HepG2 (cell line): ENCODE data around the gene UHMK1. TPM values are rescaled to one million over a fixed set of nuclear protein-coding genes. Genes with fewer than 3 reads are reported as not detected.
A peak's percentile ranks its signal among the peaks of the same experiment; 100 is the strongest.

Experiments
- DNMT1 ChIP-seq: sonication (generic); formaldehyde crosslinking; IDR thresholded peaks from 2 replicates; pipeline ENCODE4 v1.5.1; 2020; ENCODE audit warnings: mild to moderate bottlenecking, missing genetic modification reagents
- GATAD1 ChIP-seq: IDR thresholded peaks from 2 replicates; pipeline ENCODE4 v1.6.1; 2016; ENCODE audit warnings: missing genetic modification reagents, missing compliant biosample characterization
- HNF1B ChIP-seq: sonication (generic); formaldehyde crosslinking; IDR thresholded peaks from 2 replicates; pipeline ENCODE4 v1.5.1; 2020; ENCODE audit warnings: mild to moderate bottlenecking, moderate library complexity, missing genetic modification reagents
- KDM5B ChIP-seq: sonication (generic); formaldehyde crosslinking; IDR thresholded peaks from 2 replicates; pipeline ENCODE4 v1.4.0; 2020; ENCODE audit warnings: missing genetic modification reagents, mild to moderate bottlenecking, borderline replicate concordance
- KMT2B ChIP-seq: IDR thresholded peaks from 2 replicates; pipeline ENCODE4 v1.6.1; 2016; ENCODE audit warnings: missing genetic modification reagents, missing compliant biosample characterization
- MLX ChIP-seq: IDR thresholded peaks from 2 replicates; pipeline ENCODE4 v1.6.1; 2016
- NFYB ChIP-seq: sonication (generic); formaldehyde crosslinking; IDR thresholded peaks from 2 replicates; pipeline ENCODE4 v1.4.0; 2020; ENCODE audit warnings: missing genetic modification reagents
- NR0B2 ChIP-seq: sonication (generic); formaldehyde crosslinking; IDR thresholded peaks from 2 replicates; pipeline ENCODE4 v1.4.0; 2020; ENCODE audit warnings: mild to moderate bottlenecking, missing genetic modification reagents
- SP2 ChIP-seq: sonication (generic); formaldehyde crosslinking; IDR thresholded peaks from 2 replicates; pipeline ENCODE4 v1.5.1; 2020; ENCODE audit warnings: mild to moderate bottlenecking, missing genetic modification reagents
- THRA ChIP-seq: sonication (generic); formaldehyde crosslinking; IDR thresholded peaks from 2 replicates; pipeline ENCODE4 v1.4.0; 2020; ENCODE audit warnings: missing genetic modification reagents, borderline replicate concordance
- ZFP36L1 ChIP-seq: sonication (generic); formaldehyde crosslinking; IDR thresholded peaks from 2 replicates; pipeline ENCODE4 v1.8.0; 2022; ENCODE audit warnings: mild to moderate bottlenecking, missing genetic modification reagents, moderate library complexity
- ZNF225 ChIP-seq: sonication (generic); formaldehyde crosslinking; IDR thresholded peaks from 2 replicates; pipeline ENCODE4 v1.4.0; 2020; ENCODE audit warnings: mild to moderate bottlenecking, missing genetic modification reagents
- ZNF260 ChIP-seq: sonication (generic); formaldehyde crosslinking; IDR thresholded peaks from 2 replicates; pipeline ENCODE4 v1.4.0; 2020; ENCODE audit warnings: missing genetic modification reagents, low read depth, mild to moderate bottlenecking, borderline replicate concordance
- ZNF343 ChIP-seq: sonication (generic); formaldehyde crosslinking; IDR thresholded peaks from 2 replicates; pipeline ENCODE4 v1.4.0; 2020; ENCODE audit warnings: mild to moderate bottlenecking, missing genetic modification reagents
- ZNF644 ChIP-seq: IDR thresholded peaks from 2 replicates; pipeline ENCODE4 v1.6.1; 2016; ENCODE audit warnings: low read depth
- ZNF687 ChIP-seq: sonication (generic); formaldehyde crosslinking; IDR thresholded peaks from 2 replicates; pipeline ENCODE4 v1.5.1; 2020; ENCODE audit warnings: mild to moderate bottlenecking, missing genetic modification reagents, moderate library complexity
- polyA plus RNA-seq, 8 experiments: library from polyadenylated mRNA; depleted of rRNA in 3 of 8; stranded (reverse) in 7 of 8; unstranded in 1 of 8; fragments of >200 nt; fragmentation: Illumina TruSeq in 4 of 8; extraction: Trizol in 4 of 8; gene quantifications; 2 replicates each; pipeline versions ENCODE4 v1.2.1 to v1.2.3, GENCODE V29; 2011 to 2016; ENCODE audit warnings: low read depth in 4 of 8, missing spikeins in 1 of 8, mixed read lengths in 1 of 8; ENCODE audit not compliant: insufficient read depth in 1 of 8
- total RNA-seq, 5 experiments: library from RNA; depleted of rRNA; stranded (reverse); fragments of >200 nt; fragmentation: Illumina TruSeq; extraction: Trizol; gene quantifications; 2 replicates each; pipeline ENCODE4 v1.2.3, GENCODE V29; 2016; ENCODE audit warnings: low read depth in 1 of 5

The UHMK1 gene
- total and polyA plus RNA-seq, 2 of the 13 experiments (the other 11 are each of a cell fraction or from before 2014, with no cell fraction given) = 12.9 to 20.0 TPM

- TF ChIP-seq HNF1B (peak; percentile 74; the same call in 1 of the 2 replicates), ZNF644 (no peak), ZNF260 (CRISPR knock-in tag) (no peak), DNMT1 (peak; percentile 56; the same call in 1 of the 2 replicates), GATAD1 (CRISPR knock-in tag) (peak; percentile 92), KDM5B (CRISPR knock-in tag) (peak; percentile 78), ZNF687 (CRISPR knock-in tag) (peak; percentile 82), NR0B2 (CRISPR knock-in tag) (peak; percentile 44; the same call in 1 of the 2 replicates), ZNF225 (CRISPR knock-in tag) (peak; percentile 74), KMT2B (CRISPR knock-in tag) (peak; percentile 82), SP2 (CRISPR knock-in tag) (peak; percentile 63), THRA (CRISPR knock-in tag) (no peak), NFYB (0 out of 2 replicates have a peak, but pooled peaks have one; percentile 39), ZNF343 (CRISPR knock-in tag) (0 out of 2 replicates have a peak, but pooled peaks have one; percentile 57), MLX (CRISPR knock-in tag) (no peak), ZFP36L1 (CRISPR knock-in tag) (no peak)
Observed at GRCh38 chr1:162497723-162498495, at the start of gene UHMK1 (continued).
